Sigmoid colon (tissue), 4 donors: ENCODE measurements around the gene ETV1.

Experiments used
- CTCF ChIP-seq, 4 experiments: fragments of 450-650 bp in 3 of 4; fragments of 200-600 bp in 1 of 4; IDR thresholded peaks; one replicate each; pipeline ENCODE4 v1.5.1; 2016 to 2019; ENCODE audit warnings: antibody characterized with exemption in 4 of 4, mild to moderate bottlenecking in 3 of 4, moderate library complexity in 2 of 4
- EP300 ChIP-seq, 4 donors: sonication (generic); formaldehyde crosslinking; IDR thresholded peaks; one replicate each; pipeline ENCODE4 v1.6.1; 2017; ENCODE audit warnings: antibody characterized with exemption in 4 of 4
- POLR2A ChIP-seq, 2 donors: fragments of 450-650 bp; IDR thresholded peaks; one replicate each; pipeline ENCODE4 v1.6.1; 2016; ENCODE audit warnings: antibody characterized with exemption in 2 of 2, mild to moderate bottlenecking in 2 of 2, moderate library complexity in 2 of 2
- POLR2AphosphoS5 ChIP-seq, 4 donors: sonication (generic); formaldehyde crosslinking; IDR thresholded peaks; one replicate each; pipeline ENCODE4 v1.6.1; 2017; ENCODE audit warnings: antibody characterized with exemption in 4 of 4

- TF ChIP-seq POLR2A (IDR thresholded peaks at IDR 0.05) = no peak
- no peak for TF ChIP-seq POLR2AphosphoS5 (IDR thresholded peaks at IDR 0.05)
- TF ChIP-seq CTCF (IDR thresholded peaks at IDR 0.05) = no peak
- no peak for TF ChIP-seq EP300 (IDR thresholded peaks at IDR 0.05)
Measured at GRCh38 chr7:14001139-14001538, 11.7 kb upstream of the ETV1 start.
